ENCODE data around the gene MEAF6.

DNA sequence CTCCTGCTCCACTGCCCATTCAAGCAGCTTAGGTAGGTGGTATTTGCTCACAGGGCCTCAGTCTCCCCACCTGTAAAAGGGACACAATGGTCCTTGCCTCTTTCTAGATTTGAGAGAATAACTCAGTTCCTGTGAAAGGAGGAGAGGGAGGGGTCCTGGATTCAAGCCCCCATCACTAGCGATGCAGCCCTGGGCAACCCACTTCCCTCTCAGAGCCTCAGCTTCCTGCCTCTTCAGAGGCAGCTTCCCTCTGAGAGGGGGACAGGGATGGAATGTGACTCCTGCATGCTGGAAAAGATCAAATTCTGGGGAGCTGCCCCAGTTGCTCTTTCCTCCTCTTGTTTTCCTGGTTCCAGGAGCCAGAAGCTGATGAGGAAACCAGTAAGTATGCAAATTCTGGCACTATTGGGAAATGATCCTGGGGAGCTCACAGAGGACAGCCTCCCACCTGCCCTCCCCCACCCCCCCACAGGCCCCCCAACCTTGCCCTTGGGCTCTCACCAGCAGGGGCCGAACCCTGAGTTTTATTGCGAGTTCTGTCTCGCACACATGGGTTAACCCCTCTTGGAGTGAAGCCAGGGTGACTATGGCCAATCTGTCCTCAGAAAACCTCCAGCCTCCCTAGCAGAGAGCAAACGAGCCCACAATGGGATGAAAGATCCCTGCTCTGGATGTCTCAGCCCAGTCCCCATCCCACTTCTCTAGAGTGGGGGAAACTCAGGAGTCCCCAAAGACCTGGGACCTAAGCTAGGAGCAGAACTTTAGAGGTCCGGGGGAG lies 28.5 kb downstream of the MEAF6 start:
- no peak for TF ChIP-seq HDAC6 (IDR thresholded peaks at IDR 0.05; ENCODE audit: low read depth, low read length)
- TF ChIP-seq BACH1 (IDR thresholded peaks at IDR 0.05; ENCODE audit: low read length), result no peak
- TF ChIP-seq SUZ12 (IDR thresholded peaks at IDR 0.05; ENCODE audit: low read length), result no peak
- TF ChIP-seq, protein P1, sequence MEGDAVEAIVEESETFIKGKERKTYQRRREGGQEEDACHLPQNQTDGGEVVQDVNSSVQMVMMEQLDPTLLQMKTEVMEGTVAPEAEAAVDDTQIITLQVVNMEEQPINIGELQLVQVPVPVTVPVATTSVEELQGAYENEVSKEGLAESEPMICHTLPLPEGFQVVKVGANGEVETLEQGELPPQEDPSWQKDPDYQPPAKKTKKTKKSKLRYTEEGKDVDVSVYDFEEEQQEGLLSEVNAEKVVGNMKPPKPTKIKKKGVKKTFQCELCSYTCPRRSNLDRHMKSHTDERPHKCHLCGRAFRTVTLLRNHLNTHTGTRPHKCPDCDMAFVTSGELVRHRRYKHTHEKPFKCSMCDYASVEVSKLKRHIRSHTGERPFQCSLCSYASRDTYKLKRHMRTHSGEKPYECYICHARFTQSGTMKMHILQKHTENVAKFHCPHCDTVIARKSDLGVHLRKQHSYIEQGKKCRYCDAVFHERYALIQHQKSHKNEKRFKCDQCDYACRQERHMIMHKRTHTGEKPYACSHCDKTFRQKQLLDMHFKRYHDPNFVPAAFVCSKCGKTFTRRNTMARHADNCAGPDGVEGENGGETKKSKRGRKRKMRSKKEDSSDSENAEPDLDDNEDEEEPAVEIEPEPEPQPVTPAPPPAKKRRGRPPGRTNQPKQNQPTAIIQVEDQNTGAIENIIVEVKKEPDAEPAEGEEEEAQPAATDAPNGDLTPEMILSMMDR (IDR thresholded peaks at IDR 0.05; ENCODE audit: control extremely low read depth in 1 of 3, insufficient read depth in 1 of 3, low read depth in 1 of 3, low read length in 3 of 3), result no peak
- no peak for TF ChIP-seq SIX5 (IDR thresholded peaks at IDR 0.05; ENCODE audit: low read depth, low read length)
- TF ChIP-seq, protein P2, sequence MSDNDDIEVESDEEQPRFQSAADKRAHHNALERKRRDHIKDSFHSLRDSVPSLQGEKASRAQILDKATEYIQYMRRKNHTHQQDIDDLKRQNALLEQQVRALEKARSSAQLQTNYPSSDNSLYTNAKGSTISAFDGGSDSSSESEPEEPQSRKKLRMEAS (IDR thresholded peaks at IDR 0.05), result no peak
- TF ChIP-seq BCL11A (IDR thresholded peaks at IDR 0.05; ENCODE audit: low read depth in 2 of 2, low read length in 2 of 2), result no peak
- no peak for TF ChIP-seq JUND (IDR thresholded peaks at IDR 0.05; ENCODE audit: low read length)
- no peak for TF ChIP-seq TAF1 (IDR thresholded peaks at IDR 0.05; ENCODE audit: low read depth, low read length)
- TF ChIP-seq POLR2AphosphoS5 (IDR thresholded peaks at IDR 0.05; ENCODE audit: low read depth, low read length), result no peak
- no peak for TF ChIP-seq KDM4A (IDR thresholded peaks at IDR 0.05; ENCODE audit: low read depth, low read length, severe bottlenecking)
- TF ChIP-seq TEAD4 (IDR thresholded peaks at IDR 0.05; ENCODE audit: low read depth, low read length), result no peak
- no peak for TF ChIP-seq SP2 (IDR thresholded peaks at IDR 0.05; ENCODE audit: low read length)
